WERI-Rb-1 (cell line): ENCODE measurements around the gene E2F3.

ENCODE experiments used
- DNase-seq: peaks from one replicate; pipeline ENCODE4 v3.0.0-alpha.2; 2020
- H3K27ac ChIP-seq: fragments of 250-450 bp; sonication (Bioruptor Pico); 2 replicates; pipeline ENCODE4 v1.5.1; 2020; ENCODE audit warnings: mild to moderate bottlenecking, moderate library complexity
- H3K27me3 ChIP-seq: fragments of 250-450 bp; sonication (Bioruptor Pico); 2 replicates; pipeline ENCODE4 v1.5.1; 2021; ENCODE audit warnings: mild to moderate bottlenecking, low read depth, moderate library complexity; ENCODE audit not compliant: insufficient read depth, severe bottlenecking
- H3K36me3 ChIP-seq: fragments of 250-450 bp; sonication (Bioruptor Pico); 2 replicates; pipeline ENCODE4 v1.5.1; 2020; ENCODE audit warnings: mild to moderate bottlenecking, moderate library complexity
- H3K4me3 ChIP-seq: 2 replicates; pipeline ENCODE4 v1.5.1; 2011; ENCODE audit warnings: low read depth, mild to moderate bottlenecking, control low read depth, low read length
- H3K9me3 ChIP-seq: fragments of 250-450 bp; sonication (Bioruptor Pico); 2 replicates; pipeline ENCODE4 v1.5.1; 2021; ENCODE audit warnings: mild to moderate bottlenecking, moderate library complexity; ENCODE audit not compliant: severe bottlenecking
- TF ChIP-seq, protein P1 (sequence below): IDR thresholded peaks from 2 replicates; pipeline ENCODE4 v1.5.1; 2011; ENCODE audit warnings: low read depth, mild to moderate bottlenecking, control low read depth, inconsistent platforms, low read length

E2F3 gene

DNA sequence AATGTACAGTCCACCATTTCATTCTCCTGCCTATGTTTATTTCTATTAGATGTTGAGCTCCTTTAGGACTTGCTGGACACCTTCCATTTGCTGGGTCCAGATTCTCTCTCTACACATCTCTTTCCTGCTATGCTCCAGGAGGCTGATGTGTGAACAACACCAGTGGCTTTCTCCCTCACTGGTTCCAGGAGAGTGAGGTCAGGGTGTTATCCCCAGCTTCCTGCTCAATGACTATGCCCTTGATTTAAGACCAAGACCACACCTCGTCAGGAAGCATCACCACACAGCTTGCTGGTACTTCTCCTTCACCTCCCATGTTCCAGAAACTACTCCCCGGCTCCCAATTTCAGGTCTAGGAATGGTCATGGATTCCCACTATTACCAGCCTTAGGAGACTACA, 31.3 kb upstream of the E2F3 start:
- Histone ChIP-seq H3K27me3 (no peaks in the 10 kb centered on the region), H3K36me3 (no peaks in the 10 kb centered on the region), H3K9me3 (no peaks in the 10 kb centered on the region), H3K27ac (no peak overlapping the region), H3K4me3 (no peak overlapping the region)
- DNase-seq, result no peak
- TF ChIP-seq, protein P1, sequence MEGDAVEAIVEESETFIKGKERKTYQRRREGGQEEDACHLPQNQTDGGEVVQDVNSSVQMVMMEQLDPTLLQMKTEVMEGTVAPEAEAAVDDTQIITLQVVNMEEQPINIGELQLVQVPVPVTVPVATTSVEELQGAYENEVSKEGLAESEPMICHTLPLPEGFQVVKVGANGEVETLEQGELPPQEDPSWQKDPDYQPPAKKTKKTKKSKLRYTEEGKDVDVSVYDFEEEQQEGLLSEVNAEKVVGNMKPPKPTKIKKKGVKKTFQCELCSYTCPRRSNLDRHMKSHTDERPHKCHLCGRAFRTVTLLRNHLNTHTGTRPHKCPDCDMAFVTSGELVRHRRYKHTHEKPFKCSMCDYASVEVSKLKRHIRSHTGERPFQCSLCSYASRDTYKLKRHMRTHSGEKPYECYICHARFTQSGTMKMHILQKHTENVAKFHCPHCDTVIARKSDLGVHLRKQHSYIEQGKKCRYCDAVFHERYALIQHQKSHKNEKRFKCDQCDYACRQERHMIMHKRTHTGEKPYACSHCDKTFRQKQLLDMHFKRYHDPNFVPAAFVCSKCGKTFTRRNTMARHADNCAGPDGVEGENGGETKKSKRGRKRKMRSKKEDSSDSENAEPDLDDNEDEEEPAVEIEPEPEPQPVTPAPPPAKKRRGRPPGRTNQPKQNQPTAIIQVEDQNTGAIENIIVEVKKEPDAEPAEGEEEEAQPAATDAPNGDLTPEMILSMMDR, result no peak

DNA sequence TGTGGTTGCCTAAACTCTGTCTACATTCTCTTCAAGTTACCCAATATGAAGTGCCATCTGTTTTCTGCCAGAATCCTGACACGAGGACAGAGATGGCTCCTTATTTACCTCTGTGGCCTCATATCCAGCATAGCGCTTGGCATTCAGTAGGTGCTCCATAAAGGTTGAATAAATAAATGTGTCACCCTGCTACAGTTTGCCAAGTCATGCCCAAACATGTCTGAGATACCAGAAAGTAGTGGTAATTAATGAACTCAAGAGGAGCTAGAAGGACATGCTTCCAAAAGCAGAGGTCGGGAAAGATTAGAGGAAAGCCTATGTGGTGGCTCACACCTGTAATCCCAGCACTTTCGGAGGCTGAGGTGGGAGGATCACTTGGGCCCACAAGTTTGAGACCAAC, 30.9 kb upstream of the E2F3 start:
- no peak overlapping the region for H3K27ac ChIP-seq
- DNase-seq, result no peak
- TF ChIP-seq, protein P1, result no peak
- H3K9me3 ChIP-seq, result no peaks in the 10 kb centered on the region
- no peaks in the 10 kb centered on the region for H3K27me3 ChIP-seq
- no peaks in the 10 kb centered on the region for H3K36me3 ChIP-seq
- H3K4me3 ChIP-seq, result no peak overlapping the region

DNA sequence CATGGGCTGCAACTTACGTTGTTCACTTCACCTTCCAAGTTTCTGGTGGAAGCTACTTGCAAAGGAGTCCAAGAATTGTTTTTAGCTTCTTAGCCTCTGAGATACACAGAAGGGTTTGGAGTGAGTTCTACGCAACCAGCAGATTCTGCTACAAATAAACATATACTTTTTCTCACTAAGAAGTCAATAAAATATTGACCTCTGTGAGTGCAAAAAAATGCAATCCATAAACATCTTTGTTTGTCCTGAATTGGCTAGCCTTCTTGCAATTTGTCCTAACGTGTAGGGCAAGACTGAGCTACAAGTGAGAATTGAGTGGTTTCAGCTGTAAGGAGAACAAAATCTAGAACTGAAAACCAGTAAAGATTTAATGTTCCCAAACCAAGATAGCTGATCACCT, 26.2 kb upstream of the E2F3 start:
- Histone ChIP-seq H3K27ac (no peak overlapping the region), H3K36me3 (no peaks in the 10 kb centered on the region), H3K9me3 (no peaks in the 10 kb centered on the region), H3K27me3 (no peaks in the 10 kb centered on the region), H3K4me3 (no peak overlapping the region)
- TF ChIP-seq, protein P1, result no peak
- no peak for DNase-seq

DNA sequence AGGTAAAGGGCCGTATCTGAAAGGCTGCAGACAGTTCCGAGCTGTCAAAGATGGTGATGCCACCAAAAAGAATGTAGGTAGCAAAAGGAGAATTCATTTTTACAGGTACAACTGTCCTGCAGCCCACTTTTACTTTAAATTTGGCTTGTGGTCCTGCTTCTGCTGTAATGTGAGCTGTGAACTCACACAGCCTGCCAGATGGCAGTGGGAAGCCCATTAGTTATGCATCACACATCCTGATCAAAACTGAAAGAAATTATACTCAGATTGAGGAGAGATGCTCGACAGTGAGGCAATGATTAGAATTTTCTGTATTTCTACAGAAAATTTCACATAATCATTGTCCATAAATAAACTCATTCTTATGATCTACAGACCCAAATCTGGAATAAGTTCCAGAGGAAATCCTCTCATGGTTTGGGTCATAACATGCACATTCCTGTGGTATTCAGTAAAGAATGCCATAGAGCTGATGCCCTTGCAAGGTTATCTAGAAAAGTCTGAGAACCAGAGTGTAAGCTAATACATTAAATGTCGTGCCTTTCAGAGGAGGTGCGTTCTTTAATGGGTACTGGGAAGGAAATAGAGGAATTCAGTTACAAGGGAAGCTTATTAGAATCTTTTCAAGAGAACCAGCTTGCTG, 23.9 kb upstream of the E2F3 start:
- no peak for DNase-seq
- Histone ChIP-seq H3K4me3 (no peak overlapping the region), H3K36me3 (no peaks in the 10 kb centered on the region), H3K27ac (no peak overlapping the region), H3K27me3 (no peaks in the 10 kb centered on the region), H3K9me3 (peaks cover 6% of the 10 kb centered on the region)
- TF ChIP-seq, protein P1, result no peak

DNA sequence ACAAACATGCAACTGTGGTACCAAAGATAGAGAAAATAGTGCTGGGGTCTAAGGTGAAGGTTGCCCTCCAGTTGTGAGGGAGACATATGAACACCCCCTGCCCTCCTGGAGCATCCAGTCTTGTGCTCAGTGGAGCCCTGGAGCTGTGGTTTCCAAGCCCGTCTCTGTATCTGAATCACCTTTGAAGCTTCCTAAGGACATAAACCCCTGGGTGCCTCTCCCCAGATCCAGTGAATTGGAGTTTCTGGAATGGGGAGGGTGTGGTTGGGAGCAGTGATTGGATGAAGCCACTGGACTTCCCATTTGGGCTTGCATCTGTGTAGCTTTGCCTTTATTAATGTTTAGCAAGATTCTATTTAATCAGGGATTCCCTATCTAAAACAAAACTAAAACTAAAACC, 22.4 kb upstream of the E2F3 start:
- no peak for DNase-seq
- TF ChIP-seq, protein P1, result no peak
- H3K4me3 ChIP-seq, result no peak overlapping the region
- H3K27me3 ChIP-seq, result no peaks in the 10 kb centered on the region
- H3K9me3 ChIP-seq, result peaks cover 6% of the 10 kb centered on the region
- H3K27ac ChIP-seq, result no peak overlapping the region
- no peaks in the 10 kb centered on the region for H3K36me3 ChIP-seq

DNA sequence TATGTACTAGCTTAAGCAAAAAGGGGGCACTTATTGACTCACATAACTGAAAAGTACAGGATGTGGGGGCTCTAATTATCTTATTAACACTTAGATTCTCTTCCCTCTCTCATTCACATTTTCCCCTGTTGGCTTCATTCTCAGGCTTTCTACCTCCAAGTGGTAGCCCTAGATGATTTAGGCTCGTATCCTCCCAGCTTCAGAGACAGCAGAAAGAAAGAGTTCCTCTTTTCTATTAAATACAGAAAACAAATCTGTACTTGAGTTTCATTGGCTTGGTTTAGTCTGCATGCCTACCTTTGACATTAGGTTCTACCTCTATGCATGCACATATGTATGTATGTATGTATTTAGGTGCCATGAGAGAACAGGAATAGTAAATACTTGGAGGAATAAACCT, 15.5 kb upstream of the E2F3 start:
- no peak overlapping the region for H3K4me3 ChIP-seq
- DNase-seq, result no peak
- TF ChIP-seq, protein P1, result no peak
- H3K27me3 ChIP-seq, result no peaks in the 10 kb centered on the region
- no peak overlapping the region for H3K27ac ChIP-seq
- peaks cover 4% of the 10 kb centered on the region for H3K9me3 ChIP-seq
- H3K36me3 ChIP-seq, result no peaks in the 10 kb centered on the region
